Adipose tissue (tissue), 3 donors: Measurements from ENCODE around the gene XCR1. TPM values are rescaled to one million over a fixed set of nuclear protein-coding genes. Genes with fewer than 3 reads are reported as not detected.
"Not testable (repeated sequence)": the region's sequence is repeated elsewhere in the genome, so short reads cannot be mapped to it uniquely, and the experiment has no call there.

Experiments
- H3K27ac ChIP-seq: one replicate; pipeline ENCODE4 v1.5.1; 2013; ENCODE audit warnings: low read depth, low read length
- WGBS, 3 donors: extraction: QIAGEN DNeasy Blood & Tissue Kit; methylation state at CpG; one replicate each; pipeline ENCODE4 v1.1.7; 2013; 5-methylcytosine and 5-hydroxymethylcytosine counted together
- polyA plus RNA-seq, 3 donors: library from polyadenylated mRNA; stranded (reverse); fragments of 200-250 nt; gene quantifications; one replicate each; pipeline ENCODE4 v1.2.3, GENCODE V29; 2013
- donor health status: healthy with polysubstance abuse.
- donor health status: Bipolar disorder and iron deficiency.
- donor health status: healthy.

The XCR1 gene, protein sequence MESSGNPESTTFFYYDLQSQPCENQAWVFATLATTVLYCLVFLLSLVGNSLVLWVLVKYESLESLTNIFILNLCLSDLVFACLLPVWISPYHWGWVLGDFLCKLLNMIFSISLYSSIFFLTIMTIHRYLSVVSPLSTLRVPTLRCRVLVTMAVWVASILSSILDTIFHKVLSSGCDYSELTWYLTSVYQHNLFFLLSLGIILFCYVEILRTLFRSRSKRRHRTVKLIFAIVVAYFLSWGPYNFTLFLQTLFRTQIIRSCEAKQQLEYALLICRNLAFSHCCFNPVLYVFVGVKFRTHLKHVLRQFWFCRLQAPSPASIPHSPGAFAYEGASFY
- under 1 TPM in 2 of 3 donors, not detected in 1; 0.01 to 0.06 TPM for polyA plus RNA-seq

DNA sequence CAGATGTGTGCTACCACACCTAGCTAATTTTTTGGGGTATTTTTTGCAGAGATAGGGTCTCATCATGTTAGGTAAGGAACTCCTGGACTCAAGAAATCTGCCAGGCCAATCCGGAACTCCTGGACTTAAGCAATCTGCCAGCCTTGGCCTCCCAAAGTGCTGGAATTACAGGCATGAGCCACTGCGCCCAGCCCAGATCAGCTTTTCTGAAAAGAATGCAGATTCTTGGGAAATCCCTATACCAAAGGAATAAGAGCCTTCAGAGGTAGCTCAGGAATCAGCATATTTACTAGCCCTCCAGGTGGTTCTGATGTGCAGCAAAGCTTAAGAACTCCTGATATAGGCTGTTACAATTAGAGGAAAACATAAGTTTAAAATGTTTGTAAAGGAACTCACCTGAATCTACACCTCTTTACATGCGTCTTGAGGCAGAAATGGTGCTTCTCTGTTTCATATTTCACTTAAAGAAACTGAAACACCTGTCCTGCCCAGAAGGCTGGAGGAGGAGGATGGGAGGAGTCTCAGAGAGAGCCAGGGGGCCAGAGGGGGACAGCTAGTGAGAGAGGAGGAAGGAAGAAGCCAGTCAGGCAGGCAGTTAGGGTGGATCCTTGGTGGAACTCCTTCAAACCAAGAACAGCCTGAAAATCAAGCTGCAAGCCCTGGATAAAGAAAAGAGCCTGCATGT lies at the start of gene XCR1:
TSS of gene XCR1 (minus strand) at position 463 of the 685 bp plus-strand sequence. CDS start 5,536 bp downstream, outside the sequence.
- H3K27ac ChIP-seq, result no peak within 1 kb of the TSS
- WGBS, 3 donors, result 91 to 95% (median 93%) methylated on average over 3 of the region's 3 CpGs

- H3K27ac ChIP-seq, result no peak overlapping the region
Observed at GRCh38 chr3:46076606-46077005, 49.3 kb upstream of the XCR1 start.

- WGBS, 3 donors, result 93 to 100% (median 98%) methylated on average over 1 of the region's 1 CpG
- no peak overlapping the region for H3K27ac ChIP-seq
Observed at GRCh38 chr3:46075816-46076215, 48.5 kb upstream of the XCR1 start.

DNA sequence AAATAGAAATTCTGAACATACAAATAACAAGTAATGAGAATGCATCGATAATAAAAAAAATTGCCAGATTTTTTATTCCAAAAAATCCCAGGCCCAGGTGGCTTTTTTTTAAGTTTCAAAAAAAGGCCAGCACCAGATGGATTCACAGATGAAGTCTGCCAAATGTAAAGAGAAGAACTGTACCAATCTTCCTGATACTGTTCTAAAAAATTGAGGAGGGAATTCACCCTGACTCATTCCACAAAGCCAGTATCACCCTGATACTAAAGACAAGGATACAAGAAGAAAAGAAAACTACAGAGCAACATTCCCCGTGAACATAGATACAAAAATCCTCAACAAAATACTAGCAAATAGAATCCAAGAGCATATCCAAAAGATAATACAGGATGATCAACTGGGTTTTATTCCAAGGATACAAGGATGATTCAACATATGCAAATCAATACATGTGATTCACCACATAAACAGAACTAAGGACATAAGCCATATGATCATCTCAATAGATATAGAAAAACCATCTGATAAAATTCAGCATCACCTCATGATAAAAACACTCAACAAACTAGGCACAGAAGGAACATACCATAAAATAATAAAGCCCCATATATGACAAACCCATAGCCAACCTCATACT lies 44.1 kb upstream of the XCR1 start:
- no peak overlapping the region for H3K27ac ChIP-seq
- 85 to 95% (median 94%) methylated on average over 2 of the region's 2 CpGs for WGBS, 3 donors

- WGBS, 3 donors, result 54 to 60% (median 55%) methylated on average over 1 of the region's 1 CpG
- H3K27ac ChIP-seq, result no peak overlapping the region
Observed at GRCh38 chr3:46070595-46071093, 43.4 kb upstream of the XCR1 start.

GRCh38 chr3:46068501-46068900 lies 41.2 kb upstream of the XCR1 start:
- 54 to 67% (median 65%) methylated on average over 4 of the region's 4 CpGs for WGBS, 3 donors
- H3K27ac ChIP-seq, result no peak overlapping the region

DNA sequence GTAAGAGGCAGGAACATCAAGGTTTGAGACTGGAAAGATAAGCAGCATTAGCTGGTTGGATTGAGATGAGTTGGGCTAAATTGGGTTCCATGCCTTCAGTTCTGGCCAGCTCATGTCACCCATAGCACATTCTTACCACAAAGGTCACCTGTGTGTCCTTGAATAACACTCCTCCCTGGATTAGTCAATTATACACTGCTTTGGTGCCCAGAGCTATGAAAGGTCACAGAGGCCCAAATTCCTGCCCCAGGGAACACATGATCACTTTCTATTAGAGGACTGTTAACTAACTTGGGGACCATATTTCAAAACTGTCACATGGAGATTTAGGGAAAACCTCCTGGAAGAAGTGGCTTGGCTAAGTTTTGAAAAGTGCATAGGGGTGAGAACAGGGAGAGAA lies 40.1 kb upstream of the XCR1 start:
- H3K27ac ChIP-seq, result no peak overlapping the region

DNA sequence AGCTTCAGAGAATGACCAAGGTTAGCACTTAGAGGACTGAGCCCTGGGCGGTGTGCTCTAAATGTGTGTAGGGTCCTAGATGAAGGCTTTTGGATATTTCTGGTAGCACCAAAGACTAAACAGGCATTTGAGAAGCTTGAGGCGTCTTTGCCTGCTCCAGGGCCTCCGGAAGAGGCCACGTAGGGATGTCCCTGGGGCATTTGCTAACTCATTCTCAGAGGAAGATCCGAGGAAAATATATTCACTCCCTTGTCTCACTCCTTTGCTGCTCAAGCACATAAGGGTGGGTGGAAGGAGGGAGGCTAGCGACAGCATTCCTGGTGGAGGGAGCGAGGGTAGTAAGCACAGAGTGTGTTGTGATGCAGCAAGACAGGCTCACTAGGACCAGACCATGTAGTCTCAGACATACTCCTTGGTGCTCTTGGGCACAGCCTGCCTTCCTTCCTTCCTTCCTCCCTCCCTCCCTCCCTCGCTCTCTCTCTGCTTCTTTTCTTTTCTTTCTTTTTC lies 38.5 kb upstream of the XCR1 start:
- 70 to 80% (median 71%) methylated on average over 8 of the region's 8 CpGs for WGBS, 3 donors
- H3K27ac ChIP-seq, result no peak overlapping the region

DNA sequence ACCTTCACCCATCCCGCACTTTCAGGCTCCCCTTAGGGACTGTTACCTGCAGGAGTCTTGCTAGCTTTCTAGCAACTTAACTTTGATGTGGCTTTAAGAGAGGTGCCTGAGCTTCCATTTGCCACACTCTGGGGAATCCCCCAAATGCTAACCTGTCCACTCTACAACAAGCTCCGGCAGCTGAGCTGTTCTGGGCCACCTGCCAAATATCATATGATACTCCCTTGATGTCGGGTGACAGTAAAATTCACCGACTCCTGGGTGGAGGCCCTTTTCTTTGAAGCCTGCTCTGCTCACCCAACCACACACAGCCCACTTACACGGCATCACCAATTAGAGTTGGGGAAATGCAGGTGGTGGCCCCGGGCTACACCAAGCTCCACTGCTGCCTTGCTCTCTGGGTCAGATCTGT lies 38.0 kb upstream of the XCR1 start:
- WGBS, 3 donors, result 27 to 34% (median 31%) methylated on average over 6 of the region's 6 CpGs
- H3K27ac ChIP-seq, result no peak overlapping the region

- 24 to 71% (median 39%) methylated on average over 2 of the region's 2 CpGs for WGBS, 3 donors
- H3K27ac ChIP-seq, result no peak overlapping the region
Observed at GRCh38 chr3:46062679-46063078, 35.4 kb upstream of the XCR1 start.

- WGBS, 3 donors, result 83 to 93% (median 86%) methylated on average over 3 of the region's 3 CpGs
- no peak overlapping the region for H3K27ac ChIP-seq
Observed at GRCh38 chr3:46061887-46062286, 34.6 kb upstream of the XCR1 start.

- no peak overlapping the region for H3K27ac ChIP-seq
- WGBS, 3 donors, result 51 to 80% (median 67%) methylated on average over 3 of the region's 3 CpGs
Observed at GRCh38 chr3:46061108-46061720, 33.9 kb upstream of the XCR1 start.

DNA sequence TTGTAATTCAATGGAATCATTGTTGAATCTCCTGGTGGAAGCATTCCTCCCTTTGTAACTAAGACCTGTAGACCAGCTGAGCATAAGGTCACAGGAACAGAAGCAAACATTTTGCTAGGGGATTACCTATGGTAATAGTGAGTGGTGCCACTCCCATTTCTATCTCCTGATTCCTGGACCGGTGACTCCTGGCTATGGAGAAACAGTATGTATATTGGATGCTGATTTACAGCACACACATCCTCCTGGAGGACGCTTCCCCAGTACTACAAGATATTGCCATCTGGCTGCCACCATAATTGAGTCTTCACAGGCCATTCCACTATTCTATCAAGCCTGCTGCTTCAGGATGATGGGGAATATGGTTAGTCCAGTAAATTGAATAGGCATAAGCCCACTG lies 33.3 kb upstream of the XCR1 start:
- WGBS, 3 donors, result 84 to 91% (median 88%) methylated on average over 2 of the region's 2 CpGs
- no peak overlapping the region for H3K27ac ChIP-seq

DNA sequence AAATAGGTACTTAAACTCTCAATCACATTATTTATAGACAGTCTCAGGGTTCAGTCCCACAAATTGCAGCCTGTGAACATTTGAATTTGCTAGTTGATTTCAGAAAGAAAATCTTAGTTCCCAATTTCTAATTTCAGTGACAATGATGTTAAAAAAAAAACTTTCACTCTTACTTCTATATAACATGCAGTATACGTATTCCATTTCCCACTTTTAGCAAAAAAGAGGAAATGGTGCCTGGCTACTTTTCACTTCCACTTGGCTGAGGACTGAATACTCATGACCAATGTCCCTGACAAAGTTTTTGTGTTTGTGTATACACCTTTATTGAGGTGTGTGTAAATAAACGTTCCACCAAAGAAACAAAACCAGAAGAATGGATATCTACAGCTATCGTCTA lies 32.1 kb upstream of the XCR1 start:
- no peak overlapping the region for H3K27ac ChIP-seq
- 40 to 76% (median 46%) methylated on average over 3 of the region's 3 CpGs for WGBS, 3 donors

GRCh38 chr3:46058981-46059380 lies 31.7 kb upstream of the XCR1 start:
- no peak overlapping the region for H3K27ac ChIP-seq
- 45 to 88% (median 83%) methylated on average over 1 of the region's 1 CpG for WGBS, 3 donors

DNA sequence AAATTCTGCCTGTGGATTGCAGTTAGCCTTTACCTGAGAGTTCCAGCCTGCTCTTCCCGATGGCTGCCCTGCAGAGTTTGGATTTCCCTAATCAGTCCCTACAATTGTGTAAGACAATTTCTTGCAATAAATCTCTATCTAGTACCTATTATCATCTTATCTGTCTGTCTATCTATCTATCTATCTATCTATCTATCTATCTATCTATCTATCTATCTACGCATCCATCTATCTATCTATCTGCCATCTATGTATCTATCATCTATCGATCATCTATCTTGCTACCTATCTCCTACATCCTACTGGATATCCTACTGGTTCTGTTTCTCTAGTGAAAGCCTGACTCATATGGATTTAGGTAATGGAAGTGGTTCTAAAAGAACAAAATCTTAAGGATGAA lies 30.4 kb upstream of the XCR1 start:
- H3K27ac ChIP-seq, result no peak overlapping the region
- 58 to 98% (median 62%) methylated on average over 3 of the region's 3 CpGs for WGBS, 3 donors

DNA sequence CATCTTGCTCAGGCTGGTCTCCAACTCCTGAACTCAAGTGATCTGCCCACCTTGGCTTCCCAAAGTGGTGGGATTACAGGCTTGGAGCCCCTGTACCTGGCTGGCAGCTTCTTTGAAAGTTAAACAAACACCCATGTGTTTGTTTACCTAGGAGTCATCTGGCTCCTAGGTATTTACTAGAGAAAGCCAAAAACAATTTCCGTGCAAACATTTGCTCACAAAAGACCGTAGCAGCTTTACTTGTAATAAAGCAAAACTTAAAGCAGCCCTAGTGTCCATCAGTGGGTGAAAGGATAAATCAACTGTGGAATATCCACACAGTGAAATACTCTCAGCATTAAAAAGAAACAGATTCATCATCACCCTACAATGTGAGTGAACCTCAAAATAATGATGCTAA lies 29.4 kb upstream of the XCR1 start:
- 38 to 84% (median 76%) methylated on average over 2 of the region's 2 CpGs for WGBS, 3 donors
- no peak overlapping the region for H3K27ac ChIP-seq

- H3K27ac ChIP-seq, result not testable (repeated sequence)
- WGBS, 3 donors, result 66 to 85% (median 83%) methylated on average over 13 of the region's 13 CpGs
Observed at GRCh38 chr3:46053761-46054515, 26.7 kb upstream of the XCR1 start.
